ENCODE measurements around the gene CBFA2T2.
"Not testable (repeated sequence)": the region's sequence is repeated elsewhere in the genome, so short reads cannot be mapped to it uniquely, and the experiment has no call there.

CBFA2T2 gene

GRCh38 chr20:33559212-33559611, 69.3 kb downstream of the CBFA2T2 start:
- TF ChIP-seq CTCF (IDR thresholded peaks at IDR 0.05; ENCODE audit: low read depth, low read length, missing control alignments) = no peak
- no peak overlapping the region for H3K4me3 ChIP-seq (ENCODE audit: low read depth, low read length)
- DNase-seq = no peak
- in situ Hi-C loops (cut with HindIII; ENCODE audit: low pct_ligation_motif_present, low sequenced_read_pairs) = no loop called here
- no peaks in the 10 kb centered on the region for H3K36me3 ChIP-seq (replicated peaks)
- H3K27me3 ChIP-seq (replicated peaks) = no peaks in the 10 kb centered on the region
- no peak overlapping the region for H3K27ac ChIP-seq

GRCh38 chr20:33560026-33560425, 70.1 kb downstream of the CBFA2T2 start:
- H3K36me3 ChIP-seq (replicated peaks) = no peaks in the 10 kb centered on the region
- H3K27me3 ChIP-seq (replicated peaks) = no peaks in the 10 kb centered on the region
- TF ChIP-seq CTCF (IDR thresholded peaks at IDR 0.05; ENCODE audit: low read depth, low read length, missing control alignments) = no peak
- DNase-seq = no peak
- H3K27ac ChIP-seq = no peak overlapping the region
- in situ Hi-C loops (cut with HindIII; ENCODE audit: low pct_ligation_motif_present, low sequenced_read_pairs) = no loop called here
- no peak overlapping the region for H3K4me3 ChIP-seq (ENCODE audit: low read depth, low read length)

- H3K27me3 ChIP-seq (replicated peaks); in situ Hi-C loops (cut with HindIII; ENCODE audit: low pct_ligation_motif_present, low sequenced_read_pairs); H3K36me3 ChIP-seq (replicated peaks); H3K27ac ChIP-seq; DNase-seq; H3K4me3 ChIP-seq (ENCODE audit: low read depth, low read length): not testable (repeated sequence)
Observed at GRCh38 chr20:33561053-33561452, 71.2 kb downstream of the CBFA2T2 start.

GRCh38 chr20:33561692-33562601, 72.1 kb downstream of the CBFA2T2 start:
- Histone ChIP-seq H3K4me3 (ENCODE audit: low read depth, low read length) (no peak overlapping the region), H3K27ac (no peak overlapping the region), H3K27me3 (replicated peaks) (no peaks in the 10 kb centered on the region), H3K36me3 (replicated peaks) (no peaks in the 10 kb centered on the region)
- DNase-seq = peak; percentile 70
- no peak for TF ChIP-seq CTCF (IDR thresholded peaks at IDR 0.05; ENCODE audit: low read depth, low read length, missing control alignments)
- in situ Hi-C loops (cut with HindIII; ENCODE audit: low pct_ligation_motif_present, low sequenced_read_pairs) = no loop called here

- Histone ChIP-seq H3K27me3 (replicated peaks) (no peaks in the 10 kb centered on the region), H3K27ac (no peak overlapping the region), H3K36me3 (replicated peaks) (no peaks in the 10 kb centered on the region), H3K4me3 (ENCODE audit: low read depth, low read length) (no peak overlapping the region)
- in situ Hi-C loops (cut with HindIII; ENCODE audit: low pct_ligation_motif_present, low sequenced_read_pairs) = no loop called here
- no peak for TF ChIP-seq CTCF (IDR thresholded peaks at IDR 0.05; ENCODE audit: low read depth, low read length, missing control alignments)
- DNase-seq = no peak
Observed at GRCh38 chr20:33563788-33564187, 73.9 kb downstream of the CBFA2T2 start.

GRCh38 chr20:33566781-33567603, 77.1 kb downstream of the CBFA2T2 start:
- H3K36me3 ChIP-seq (replicated peaks) = no peaks in the 10 kb centered on the region
- H3K27ac ChIP-seq = no peak overlapping the region
- in situ Hi-C loops (cut with HindIII; ENCODE audit: low pct_ligation_motif_present, low sequenced_read_pairs) = no loop called here
- DNase-seq = no peak
- no peak overlapping the region for H3K4me3 ChIP-seq (ENCODE audit: low read depth, low read length)
- no peaks in the 10 kb centered on the region for H3K27me3 ChIP-seq (replicated peaks)
- no peak for TF ChIP-seq CTCF (IDR thresholded peaks at IDR 0.05; ENCODE audit: low read depth, low read length, missing control alignments)
